GM18517 (cell line): Measurements from ENCODE around the gene IFIT5.
"Not testable (repeated sequence)": the region's sequence is repeated elsewhere in the genome, so short reads cannot be mapped to it uniquely, and the experiment has no call there.

Experiments used
- ATAC-seq: cut with Tn5 transposase; IDR thresholded peaks from one replicate; pipeline ENCODE4 v1.9.1; 2021; ENCODE audit warnings: mild to moderate bottlenecking, moderate library complexity; ENCODE audit not compliant: unreplicated experiment

IFIT5 gene

DNA sequence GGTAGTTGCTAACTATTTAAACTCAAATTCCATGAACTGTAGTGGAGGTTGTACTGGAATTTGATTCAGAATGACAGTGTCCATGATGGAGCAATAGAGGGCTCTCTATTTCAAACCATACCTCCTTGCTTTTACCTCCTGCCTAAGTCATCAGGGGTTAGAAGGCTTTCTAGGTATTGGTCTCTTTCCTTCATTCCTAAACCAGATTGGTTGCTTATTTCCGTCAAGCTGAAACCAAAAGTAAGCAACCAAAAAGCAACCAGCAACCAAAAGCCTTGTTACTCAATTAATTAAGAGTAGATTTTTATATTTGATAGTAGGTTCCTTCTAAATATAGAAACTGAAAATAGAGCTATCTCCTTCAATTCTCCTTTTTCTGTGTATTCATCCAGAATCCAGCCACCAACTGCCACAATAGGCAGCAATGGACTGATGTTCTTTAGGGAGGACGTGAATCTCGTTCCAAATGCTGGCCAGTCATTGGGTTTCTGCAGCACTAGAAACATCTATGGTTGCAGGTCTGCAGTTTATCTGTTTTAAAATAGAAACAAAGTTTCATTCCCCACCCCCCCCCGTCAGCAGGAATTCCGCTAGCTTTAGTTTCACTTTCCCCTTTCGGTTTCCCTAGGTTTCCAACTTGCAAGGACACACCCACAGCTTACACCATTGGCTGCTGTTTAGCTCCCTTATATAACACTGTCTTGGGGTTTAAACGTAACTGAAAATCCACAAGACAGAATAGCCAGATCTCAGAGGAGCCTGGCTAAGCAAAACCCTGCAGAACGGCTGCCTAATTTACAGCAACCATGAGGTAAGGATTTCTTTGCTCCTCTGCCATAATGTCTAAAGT, 22.2 kb upstream of the IFIT5 start, which contains the start of gene IFIT1:
TSS of gene IFIT1 (plus strand) at position 717 of the 850 bp plus-strand sequence. CDS start at position 807, 90 bp downstream.
- ATAC-seq: peak; percentile 64

DNA sequence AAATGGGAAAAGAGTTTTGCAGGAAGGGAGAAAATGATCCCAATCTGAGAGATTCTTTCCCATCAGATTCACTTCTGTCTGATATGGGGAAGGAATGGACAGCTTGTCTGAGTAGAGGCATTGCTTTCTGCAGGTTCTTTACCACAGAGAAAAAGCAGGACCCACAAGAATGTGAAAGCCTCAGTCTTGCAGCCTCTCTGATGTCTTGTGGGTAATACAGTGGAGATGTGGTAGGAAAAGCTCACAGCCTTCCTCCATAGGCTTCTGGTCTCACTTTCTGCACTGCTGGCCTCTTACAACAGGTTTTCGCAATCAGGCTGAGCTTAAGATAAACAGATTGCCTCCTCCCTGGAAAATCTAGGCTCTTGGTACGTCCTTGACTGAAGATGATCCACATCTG, 21.4 kb upstream of the IFIT5 start:
- ATAC-seq: peak; percentile 28

DNA sequence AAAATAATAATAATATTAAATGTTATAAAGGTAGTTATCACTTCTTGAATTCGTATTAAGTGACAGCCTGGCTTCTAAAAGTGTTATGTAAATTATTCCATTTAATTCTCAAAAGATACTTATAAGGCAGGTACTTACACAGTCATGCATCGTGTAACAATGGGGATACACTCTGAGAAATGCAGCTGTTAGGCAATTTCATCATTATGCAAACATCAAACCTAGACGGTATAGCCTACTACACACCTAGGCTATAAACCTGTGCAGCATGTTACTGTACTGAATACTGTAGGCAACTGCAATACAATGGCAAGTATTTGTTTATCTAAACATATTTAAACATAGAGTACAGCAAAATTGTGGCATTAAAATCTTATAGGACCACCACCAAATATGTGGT, 20.5 kb upstream of the IFIT5 start:
- ATAC-seq: no peak

DNA sequence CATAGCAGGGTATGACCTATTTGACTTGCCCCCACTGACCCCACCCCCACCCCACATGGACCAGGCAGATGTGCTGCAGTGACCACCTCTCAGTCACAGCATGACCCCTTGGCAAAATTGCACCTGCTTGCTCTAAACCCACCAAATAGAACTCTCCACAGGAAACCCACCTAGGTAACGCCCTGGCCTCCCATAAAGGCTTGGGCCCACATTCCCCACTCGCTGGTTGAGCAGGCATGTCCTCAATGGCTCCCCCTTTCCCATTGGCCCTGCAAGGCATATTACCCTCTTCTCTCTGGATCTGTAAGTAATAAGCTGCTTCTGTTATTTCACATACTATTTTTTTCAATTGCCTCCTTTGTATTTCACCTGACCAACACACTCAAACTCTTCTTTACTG, 19.2 kb upstream of the IFIT5 start:
- ATAC-seq: no peak

DNA sequence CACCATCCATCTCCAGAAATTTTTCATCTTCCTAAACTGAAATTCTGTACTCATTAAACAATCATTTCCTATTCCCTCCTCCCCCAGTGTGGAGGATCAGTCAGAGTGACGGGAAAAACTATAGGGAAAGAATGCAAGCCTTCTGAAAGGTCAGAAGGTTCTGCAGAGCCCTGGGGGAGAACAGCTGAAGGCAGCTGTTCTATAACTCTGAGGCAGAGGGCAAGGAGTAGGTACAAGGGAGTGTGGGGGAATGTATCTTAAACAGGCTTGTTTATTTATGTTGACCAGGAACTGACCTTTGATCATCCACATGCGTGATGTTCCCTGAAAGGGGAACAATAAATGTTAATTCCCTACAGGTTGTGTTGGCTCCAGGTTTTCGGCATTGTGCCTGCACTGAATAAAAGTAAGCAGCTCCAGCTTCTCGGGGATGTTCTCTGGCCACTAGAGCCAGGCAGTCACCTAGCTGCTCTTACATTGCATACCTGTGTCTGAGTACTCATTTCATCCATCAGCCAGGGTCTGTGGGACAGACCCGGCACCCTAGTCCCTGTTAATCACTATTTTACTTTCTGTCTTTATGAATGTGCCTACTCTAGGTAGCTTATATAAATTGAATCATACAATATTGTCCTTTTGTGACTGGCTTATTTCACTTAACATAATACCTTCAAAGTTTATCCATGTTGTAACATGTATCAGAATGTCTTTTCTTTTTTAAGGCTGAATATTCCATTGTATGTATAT, 16.2 kb upstream of the IFIT5 start:
- no peak for ATAC-seq

DNA sequence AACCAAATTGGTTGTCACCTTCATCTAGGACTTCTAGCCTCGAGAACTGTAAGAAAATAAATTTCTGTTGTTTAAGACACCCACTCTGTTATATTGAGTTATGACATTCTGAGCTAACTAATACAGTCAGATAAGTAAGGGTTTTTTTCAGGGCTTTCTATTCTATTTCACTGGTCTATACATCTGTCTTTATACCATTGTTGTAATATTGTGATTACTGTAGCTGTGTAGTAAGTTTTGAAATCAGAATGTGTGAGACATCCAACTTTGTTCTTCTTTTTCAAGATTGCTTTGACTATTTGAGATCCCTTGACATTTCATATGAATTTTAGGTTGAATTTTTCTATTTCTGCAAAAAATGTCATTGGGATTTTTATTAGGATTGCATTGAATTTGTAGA, 14.4 kb upstream of the IFIT5 start:
- no peak for ATAC-seq

DNA sequence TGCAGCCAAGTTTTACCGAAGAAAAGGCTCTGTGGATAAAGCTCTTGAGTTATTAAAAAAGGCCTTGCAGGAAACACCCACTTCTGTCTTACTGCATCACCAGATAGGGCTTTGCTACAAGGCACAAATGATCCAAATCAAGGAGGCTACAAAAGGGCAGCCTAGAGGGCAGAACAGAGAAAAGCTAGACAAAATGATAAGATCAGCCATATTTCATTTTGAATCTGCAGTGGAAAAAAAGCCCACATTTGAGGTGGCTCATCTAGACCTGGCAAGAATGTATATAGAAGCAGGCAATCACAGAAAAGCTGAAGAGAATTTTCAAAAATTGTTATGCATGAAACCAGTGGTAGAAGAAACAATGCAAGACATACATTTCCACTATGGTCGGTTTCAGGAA, 11.3 kb upstream of the IFIT5 start:
- ATAC-seq: no peak

DNA sequence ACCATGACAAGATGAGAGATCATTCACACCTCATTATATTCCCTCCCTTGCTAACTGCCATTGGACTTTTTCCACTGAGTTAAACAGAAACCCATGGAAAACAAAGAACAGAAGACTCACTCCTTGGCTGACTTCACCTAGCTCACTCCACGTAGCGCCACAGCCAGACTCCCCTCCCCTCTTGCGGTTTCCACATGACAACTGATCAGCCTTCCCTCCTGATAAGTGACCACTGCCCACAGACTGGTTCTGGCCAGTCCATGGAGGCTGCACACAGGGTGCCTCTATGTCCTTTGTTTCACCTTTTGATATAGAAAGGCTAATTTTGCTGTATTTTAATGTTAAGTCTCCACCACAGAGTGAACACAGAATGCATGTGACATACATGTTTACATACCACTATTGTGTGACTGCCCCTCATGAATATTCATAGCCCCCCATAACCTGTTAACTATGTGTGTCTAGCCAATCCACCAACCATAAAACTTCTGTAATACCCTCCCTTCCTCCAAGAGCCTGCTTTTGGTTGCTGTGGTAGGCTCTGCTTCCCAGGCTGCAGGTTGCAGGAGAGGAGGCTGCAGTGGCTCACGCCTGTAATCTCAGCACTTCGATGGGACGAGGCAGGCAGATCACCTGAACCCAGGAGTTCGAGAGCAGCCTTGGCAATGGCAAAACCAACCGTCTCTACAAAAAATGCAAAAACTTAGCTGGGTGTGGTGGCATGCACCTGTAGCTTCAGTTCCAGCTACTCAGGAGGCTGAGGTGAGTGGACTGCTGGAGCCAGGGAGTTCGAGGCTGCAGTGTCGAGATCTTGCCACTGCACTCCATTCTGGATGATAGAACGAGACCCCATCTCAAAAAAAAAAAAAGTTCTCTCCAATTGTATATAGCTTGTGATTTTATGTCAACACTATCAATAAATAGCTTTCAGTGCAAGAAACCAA, 10.0 kb upstream of the IFIT5 start:
- ATAC-seq: no peak

DNA sequence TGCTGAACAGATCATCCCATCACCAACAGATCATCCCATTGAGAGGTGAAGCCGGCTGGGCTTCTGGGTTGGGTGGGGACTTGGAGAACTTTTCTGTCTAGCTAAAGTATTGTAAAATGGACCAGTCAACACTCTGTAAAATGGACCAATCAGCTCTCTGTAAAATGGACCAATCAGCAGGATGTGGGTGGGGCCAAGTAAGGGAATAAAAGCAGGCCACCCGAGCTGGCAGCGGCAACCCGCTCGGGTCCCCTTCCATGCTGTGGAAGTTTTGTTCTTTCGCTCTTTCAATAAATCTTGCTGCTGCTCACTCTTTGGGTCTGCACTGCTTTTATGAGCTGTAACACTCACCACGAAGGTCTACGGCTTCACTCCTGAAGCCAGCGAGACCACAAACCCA, 8.2 kb upstream of the IFIT5 start:
- not testable (repeated sequence) for ATAC-seq

DNA sequence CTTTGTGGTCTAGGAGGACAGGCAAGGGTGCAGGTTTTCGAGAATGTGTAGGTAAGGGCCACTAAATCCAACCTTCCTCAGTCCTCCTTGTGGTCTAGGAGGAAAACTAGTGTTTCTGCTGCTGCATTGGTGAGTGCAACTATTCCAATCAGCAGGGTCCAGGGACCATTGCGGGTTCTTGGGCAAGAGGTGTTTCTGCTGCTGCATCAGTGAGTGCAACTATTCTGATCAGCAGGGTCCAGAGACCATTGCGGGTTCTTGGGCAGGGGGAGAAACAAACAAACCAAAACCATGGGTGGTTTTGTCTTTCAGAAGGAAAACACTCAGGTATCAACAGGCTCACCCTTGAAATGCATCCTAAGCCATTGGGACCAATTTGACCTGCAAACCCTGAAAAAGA, 6.6 kb upstream of the IFIT5 start:
- not testable (repeated sequence) for ATAC-seq

DNA sequence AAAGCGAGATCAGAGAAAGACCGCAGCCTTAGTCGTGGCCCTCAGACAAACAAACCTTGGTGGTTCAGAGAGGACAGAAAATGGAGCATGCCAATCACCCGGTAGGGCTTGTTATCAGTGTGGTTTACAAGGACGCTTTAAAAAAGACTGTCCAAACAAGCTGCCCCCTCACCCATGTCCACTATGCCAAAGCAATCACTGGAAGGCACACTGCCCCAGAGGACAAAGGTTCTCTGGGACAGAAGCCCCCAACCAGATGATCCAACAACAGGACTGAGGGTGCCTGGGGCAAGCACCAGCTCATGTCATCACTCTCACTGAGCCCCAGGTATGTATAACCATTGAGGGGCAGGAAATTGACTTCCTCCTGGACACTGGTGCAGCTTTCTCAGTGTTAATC, 5.1 kb upstream of the IFIT5 start:
- ATAC-seq: not testable (repeated sequence)

DNA sequence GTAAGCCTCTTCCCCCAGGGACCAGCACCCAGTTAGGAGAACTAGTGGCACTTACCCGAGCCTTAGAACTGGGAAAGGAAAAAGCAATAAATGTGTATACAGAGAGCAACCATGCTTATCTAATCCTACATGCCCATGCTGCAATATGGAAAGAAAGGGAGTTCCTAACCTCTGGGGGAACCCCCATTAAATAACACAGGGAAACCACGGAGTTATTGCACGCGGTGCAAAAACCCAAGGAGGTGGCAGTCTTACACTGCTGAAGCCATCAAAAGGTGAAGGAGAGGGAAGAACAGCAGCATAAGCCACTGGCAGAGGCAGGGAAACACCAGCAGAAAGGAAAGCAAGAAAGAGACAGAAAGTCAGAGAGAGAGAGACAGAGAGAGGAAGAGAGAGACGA, 3.8 kb upstream of the IFIT5 start:
- not testable (repeated sequence) for ATAC-seq

DNA sequence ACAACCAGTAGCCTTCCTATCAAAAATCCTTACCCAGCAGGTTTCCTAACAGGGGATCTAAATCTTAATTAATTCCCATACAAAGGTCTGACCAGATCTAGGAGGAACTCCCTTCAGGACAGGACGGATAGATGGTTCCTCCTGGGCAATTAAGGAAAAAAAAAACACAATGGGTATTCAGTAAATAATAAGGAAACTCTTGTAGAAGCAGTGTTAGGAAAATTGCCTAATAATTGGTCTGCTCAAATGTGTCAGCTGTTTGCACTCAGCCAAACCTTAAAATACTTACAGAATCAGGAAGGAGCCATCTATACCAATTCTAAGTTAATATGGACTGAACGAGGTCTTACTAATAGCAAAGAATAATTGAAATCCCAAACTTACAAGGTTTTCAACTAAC, 3.2 kb upstream of the IFIT5 start:
- not testable (repeated sequence) for ATAC-seq

DNA sequence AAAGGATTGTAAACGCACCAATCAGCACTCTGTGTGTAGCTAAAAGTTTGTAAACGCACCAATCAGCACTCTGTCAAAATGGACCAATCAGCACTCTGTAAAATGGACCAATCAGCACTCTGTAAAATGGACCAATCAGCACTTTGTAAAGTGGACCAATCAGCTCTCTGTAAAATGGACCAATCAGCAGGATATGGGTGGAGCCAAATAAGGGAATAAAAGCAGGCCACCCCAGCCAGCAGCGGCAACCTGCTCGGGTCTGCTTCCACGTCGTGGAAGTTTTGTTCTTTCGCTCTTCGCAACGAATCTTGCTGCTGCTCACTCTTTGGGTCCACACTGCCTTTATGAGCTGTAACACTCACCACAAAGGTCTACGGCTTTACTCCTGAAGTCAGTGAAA, 2.1 kb upstream of the IFIT5 start:
- not testable (repeated sequence) for ATAC-seq

DNA sequence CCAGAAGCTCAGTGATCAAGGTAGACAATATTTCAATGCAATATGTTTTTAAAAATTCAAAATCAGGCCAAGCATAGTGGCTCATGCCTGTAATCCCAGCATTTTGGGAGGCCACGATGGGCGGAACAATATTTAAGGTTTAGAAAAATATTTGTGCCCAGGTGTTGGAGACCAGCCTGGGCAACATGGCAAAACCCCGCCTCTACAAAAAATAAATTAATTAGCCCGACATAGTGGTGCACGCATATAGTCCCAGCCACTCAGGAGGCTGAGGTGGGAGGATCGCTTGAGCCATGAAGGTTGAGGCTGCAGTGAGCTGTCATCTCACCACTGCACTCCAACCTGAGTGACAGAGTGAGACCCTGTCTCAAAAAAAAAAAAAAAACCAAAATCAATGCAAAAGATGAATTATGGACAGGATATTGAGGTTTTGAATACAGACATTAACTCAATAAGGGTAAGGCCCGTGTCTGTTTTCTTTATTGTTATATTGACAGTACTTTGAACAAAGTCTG, 913 bp upstream of the IFIT5 start:
- ATAC-seq: no peak

DNA sequence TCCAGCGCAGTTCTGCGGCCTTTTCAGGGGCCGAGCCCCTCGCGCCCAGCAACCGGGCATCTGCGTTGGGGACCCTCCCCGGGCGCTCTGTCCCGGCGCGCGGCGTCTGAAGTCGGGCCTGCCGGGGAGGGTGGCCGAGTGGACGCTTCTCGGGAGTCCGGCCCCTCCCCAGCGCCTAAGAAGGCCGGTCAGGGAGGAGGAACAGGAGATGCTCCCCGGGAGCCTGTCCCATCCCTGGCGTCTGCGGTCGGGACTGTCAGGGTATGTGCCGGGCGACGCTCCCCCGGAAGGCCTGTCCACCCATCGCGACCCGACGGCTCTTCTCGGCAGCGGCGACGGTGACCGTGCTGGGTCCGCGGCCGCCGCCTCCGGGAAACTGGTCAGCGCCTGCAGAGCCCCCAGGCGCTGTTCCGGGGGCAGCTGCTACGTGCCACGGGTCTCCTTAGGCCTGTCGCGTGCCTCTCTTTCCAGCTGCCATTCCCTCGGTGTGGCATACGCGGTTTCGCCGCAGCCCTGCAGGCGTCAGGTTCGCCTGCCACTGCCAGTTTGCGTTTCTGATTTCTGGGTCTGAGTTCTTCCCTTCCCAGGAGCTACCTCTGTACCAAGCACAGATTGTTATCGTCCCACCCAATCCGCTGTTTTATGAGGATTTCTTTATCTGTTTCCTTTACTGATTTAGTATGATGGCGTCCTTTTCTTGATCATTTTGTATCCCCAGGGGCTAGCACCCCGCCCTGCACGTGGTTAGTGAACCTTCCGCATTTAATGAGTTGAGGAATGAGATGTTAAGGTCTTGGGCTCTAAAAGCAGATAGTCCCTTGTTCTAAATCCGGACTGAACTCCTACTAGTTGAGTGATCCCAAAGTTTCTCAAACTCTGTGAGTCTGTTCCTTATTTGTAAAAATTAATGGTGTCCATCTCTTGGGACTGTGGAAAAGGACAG, 782 bp downstream of the IFIT5 start:
- ATAC-seq: peak; percentile 19

DNA sequence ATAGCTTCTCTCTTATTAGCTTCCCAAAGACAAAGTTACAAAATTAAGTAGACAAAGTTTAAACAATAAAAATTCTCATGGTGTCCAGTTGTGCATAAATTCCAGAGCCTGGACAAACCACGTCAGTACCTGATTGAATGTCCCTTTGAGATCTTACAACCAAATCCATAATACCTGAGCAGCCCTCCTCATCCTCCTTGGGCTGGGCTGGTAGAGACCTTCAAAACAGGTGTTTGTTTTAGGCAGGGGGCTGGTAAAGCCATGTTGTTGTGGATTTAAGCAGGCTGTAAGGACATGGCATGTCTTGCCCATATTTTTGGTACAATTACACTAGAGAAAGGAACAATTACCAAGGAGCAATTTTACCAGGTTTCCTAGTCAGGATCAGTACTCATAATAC, 2.1 kb downstream of the IFIT5 start:
- ATAC-seq: no peak

DNA sequence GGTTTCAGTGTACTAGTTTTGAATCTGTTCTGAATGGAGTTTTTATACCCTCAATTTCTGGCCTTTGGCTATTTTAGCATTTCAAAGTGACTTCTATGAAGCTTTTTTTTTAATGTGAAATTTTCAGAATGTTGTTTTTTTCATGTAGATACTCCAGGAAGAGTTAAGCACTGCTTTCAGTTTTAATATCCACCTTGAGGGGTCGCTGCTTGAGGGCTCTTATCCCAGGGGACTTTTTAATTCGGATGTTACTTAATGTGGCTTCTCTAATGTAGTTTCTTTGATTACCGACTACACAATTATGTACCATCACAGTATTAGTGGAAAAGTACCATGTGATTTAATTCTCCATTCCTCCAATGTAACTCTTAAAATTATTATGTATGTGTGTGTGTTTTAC, 5.2 kb downstream of the IFIT5 start:
- no peak for ATAC-seq

DNA sequence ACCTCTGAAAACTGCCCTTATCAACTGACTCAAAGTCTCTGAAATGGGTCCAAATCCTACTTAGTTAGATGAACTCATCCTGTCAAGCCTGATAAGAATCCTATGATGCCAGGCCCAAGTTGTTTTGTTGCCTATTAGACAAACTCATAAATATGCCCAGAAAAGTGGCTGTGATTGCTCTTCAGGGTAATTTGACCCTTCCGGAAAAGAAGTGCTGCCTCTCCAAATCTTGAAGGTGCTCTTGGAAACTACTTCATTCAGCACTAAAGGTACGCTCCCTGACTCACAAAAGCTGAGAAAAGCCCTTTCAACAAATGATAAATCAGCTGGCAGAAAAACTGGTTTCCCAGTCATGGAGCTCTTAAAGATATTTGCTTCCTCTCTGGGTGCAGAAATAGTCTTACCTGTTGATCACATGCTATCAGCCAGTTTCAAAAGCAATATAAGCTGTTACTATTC, 6.7 kb downstream of the IFIT5 start:
- no peak for ATAC-seq

DNA sequence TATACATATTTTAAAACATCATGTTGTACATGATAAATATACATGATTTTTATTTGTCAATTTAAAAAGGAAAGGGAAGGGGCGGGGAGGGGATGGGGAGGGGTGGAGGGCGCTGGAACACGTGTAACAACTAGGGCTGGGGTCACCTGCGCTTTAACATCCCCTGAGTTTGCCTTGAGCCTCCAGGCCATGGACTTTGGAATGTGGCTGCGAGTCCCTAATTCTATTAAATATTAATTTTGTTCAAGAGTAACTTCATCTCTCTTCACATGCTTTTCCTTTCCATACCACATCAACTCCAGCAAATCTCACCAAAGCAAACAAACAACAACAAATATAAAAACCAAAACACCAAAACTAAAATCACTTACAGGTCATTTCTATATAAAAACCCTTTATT, 10.6 kb downstream of the IFIT5 start:
- ATAC-seq: no peak
